NCI-H2196 treated with DMSO at 0.1 percent for 48 hours (cell line): ENCODE results near the gene IGFL4.
A peak's percentile ranks its signal among the peaks of the same experiment; 100 is the strongest.

Experiments
- DNase-seq: peaks from one replicate; lab custom pipeline; 2025; ENCODE audit not compliant: unreplicated experiment; lab: John Stamatoyannopoulos, UW

The IGFL4 gene

GRCh38 chr19:45995715-45996385, 45.0 kb downstream of the IGFL4 start:
- no peak for DNase-seq

GRCh38 chr19:45994998-45995714, 45.6 kb downstream of the IGFL4 start, which contains the start of gene CCDC61:
Gene CCDC61, plus strand, starts transcription at chr19:45995467. Its CDS starts 7,552 bp downstream, at chr19:46003019.
- peak; percentile 97 for DNase-seq

- DNase-seq: no peak
Observed at GRCh38 chr19:45994456-45994997, 46.3 kb downstream of the IGFL4 start.

- DNase-seq: no peak
Observed at GRCh38 chr19:45990113-45990728, 50.6 kb downstream of the IGFL4 start.
